IMR-90 (cell line): Measurements from ENCODE around the gene MBD1. TPM values are rescaled to one million over a fixed set of nuclear protein-coding genes. Genes with fewer than 3 reads are reported as not detected.
A peak's percentile ranks its signal among the peaks of the same experiment; 100 is the strongest.

Experiments used
- ATAC-seq: fragments of 200-7000 bp; cut with Tn5 transposase; 2 replicates; pipeline ENCODE4 v1.9.1; 2020; ENCODE audit warnings: low read depth, mild to moderate bottlenecking, moderate library complexity
- BruUV-seq: library from RNA; stranded (reverse); fragments of 400-500 nt; replicated peaks from 2 replicates; lab custom pipeline; 2021; lab: Mats Ljungman, UMichigan
- CTCF ChIA-PET: fragments of 300-600 bp; formaldehyde crosslinking; extraction: SDS; loops from one replicate; lab custom pipeline; 2021; ENCODE audit warnings: antibody characterized with exemption; lab: Yijun Ruan, JAX
- POLR2A ChIA-PET: fragments of 300-600 bp; sonication (Branson Sonifier 250); formaldehyde crosslinking; loops from one replicate; lab custom pipeline; 2022; ENCODE audit warnings: antibody characterized with exemption; ENCODE audit not compliant: unreplicated experiment; lab: Charles Lee
- DNase-seq: peaks from one replicate; pipeline ENCODE4 v3.0.0; 2013
- H2AFZ ChIP-seq: replicated peaks from 2 replicates; pipeline ENCODE3; 2013; ENCODE audit warnings: low read length, mild to moderate bottlenecking; ENCODE audit not compliant: poor library complexity
- H2AK5ac ChIP-seq: 2 replicates; pipeline ENCODE4 v1.6.1; 2013; ENCODE audit warnings: low read depth, low read length, inconsistent platforms
- H2AK9ac ChIP-seq: replicated peaks from 2 replicates; pipeline ENCODE3; 2013; ENCODE audit warnings: mild to moderate bottlenecking, low read depth, low read length, moderate library complexity; ENCODE audit not compliant: poor library complexity
- H2BK120ac ChIP-seq: 2 replicates; pipeline ENCODE4 v1.6.1; 2013; ENCODE audit warnings: low read depth, low read length, inconsistent platforms
- H2BK15ac ChIP-seq: 3 replicates; pipeline ENCODE4 v1.6.1; 2013; ENCODE audit warnings: low read depth, low read length, inconsistent platforms
- H2BK20ac ChIP-seq: 2 replicates; pipeline ENCODE4 v1.6.1; 2013; ENCODE audit warnings: low read depth, mild to moderate bottlenecking, inconsistent platforms, low read length, moderate library complexity
- H2BK5ac ChIP-seq: 2 replicates; pipeline ENCODE4 v1.6.1; 2013; ENCODE audit warnings: mild to moderate bottlenecking, low read depth, low read length, inconsistent platforms; ENCODE audit not compliant: poor library complexity, severe bottlenecking
- H3K14ac ChIP-seq: replicated peaks from 2 replicates; pipeline ENCODE4 v1.6.1; 2013; ENCODE audit warnings: low read depth, low read length, inconsistent platforms
- H3K18ac ChIP-seq: 2 replicates; pipeline ENCODE4 v1.6.1; 2013; ENCODE audit warnings: low read depth, low read length, control low read depth
- H3K23ac ChIP-seq: 2 replicates; pipeline ENCODE4 v1.6.1; 2013; ENCODE audit warnings: low read depth, low read length, inconsistent platforms
- H3K27ac ChIP-seq: 2 replicates; pipeline ENCODE4 v1.5.1; 2013; ENCODE audit warnings: mild to moderate bottlenecking, control low read depth, low read length; ENCODE audit not compliant: insufficient read depth
- H3K27me3 ChIP-seq: 2 replicates; pipeline ENCODE4 v1.6.1; 2013; ENCODE audit warnings: low read length; ENCODE audit not compliant: control insufficient read depth, insufficient read depth
- H3K36me3 ChIP-seq: 2 replicates; pipeline ENCODE4 v1.6.1; 2013; ENCODE audit warnings: low read length, mixed read lengths; ENCODE audit not compliant: control insufficient read depth, insufficient read depth
- H3K4ac ChIP-seq: 2 replicates; pipeline ENCODE4 v1.6.1; 2013; ENCODE audit warnings: low read depth, low read length, inconsistent platforms
- H3K4me1 ChIP-seq: 2 replicates; pipeline ENCODE4 v1.6.1; 2013; ENCODE audit warnings: low read length, mixed read lengths; ENCODE audit not compliant: control insufficient read depth, insufficient read depth
- H3K4me2 ChIP-seq: 2 replicates; pipeline ENCODE4 v1.6.1; 2013; ENCODE audit warnings: low read depth, mild to moderate bottlenecking, control low read depth, low read length, moderate library complexity
- H3K4me3 ChIP-seq: 2 replicates; pipeline ENCODE4 v1.5.1; 2013; ENCODE audit warnings: low read depth, mild to moderate bottlenecking, control low read depth, low read length, moderate library complexity; ENCODE audit not compliant: insufficient read depth
- H3K56ac ChIP-seq: 2 replicates; pipeline ENCODE4 v1.6.1; 2013; ENCODE audit warnings: low read length, inconsistent platforms; ENCODE audit not compliant: insufficient read depth; ENCODE audit errors: extremely low read depth
- H3K79me1 ChIP-seq, 2 experiments: 2 replicates each; pipeline ENCODE4 v1.6.1; 2013; ENCODE audit warnings: low read length in 2 of 2, inconsistent platforms in 1 of 2, low read depth in 1 of 2
- H3K9ac ChIP-seq: 2 replicates; pipeline ENCODE4 v1.6.1; 2013; ENCODE audit warnings: low read depth, low read length, control low read depth
- H3K9me1 ChIP-seq: 2 replicates; pipeline ENCODE4 v1.6.1; 2013; ENCODE audit warnings: low read length, inconsistent platforms; ENCODE audit not compliant: insufficient read depth
- H3K9me3 ChIP-seq: 2 replicates; pipeline ENCODE4 v1.6.1; 2013; ENCODE audit warnings: low read length; ENCODE audit not compliant: control insufficient read depth, insufficient read depth
- H4K20me1 ChIP-seq: 2 replicates; pipeline ENCODE4 v1.6.1; 2013; ENCODE audit warnings: low read length, inconsistent platforms; ENCODE audit not compliant: insufficient read depth
- H4K5ac ChIP-seq: 2 replicates; pipeline ENCODE4 v1.6.1; 2013; ENCODE audit warnings: mild to moderate bottlenecking, low read depth, low read length, control low read depth
- H4K8ac ChIP-seq, 2 experiments: 2 replicates each; pipeline ENCODE4 v1.6.1; 2013; ENCODE audit warnings: low read depth in 2 of 2, low read length in 2 of 2, control low read depth in 1 of 2, inconsistent platforms in 1 of 2
- H4K91ac ChIP-seq: 2 replicates; pipeline ENCODE4 v1.6.1; 2013; ENCODE audit warnings: low read depth, low read length, inconsistent platforms; ENCODE audit not compliant: insufficient read depth
- CEBPB ChIP-seq: IDR thresholded peaks from 2 replicates; pipeline ENCODE4 v1.6.1; 2012; ENCODE audit warnings: low read depth, low read length, improper control_type of control experiment
- MAFK ChIP-seq: IDR thresholded peaks from 2 replicates; pipeline ENCODE4 v1.6.1; 2012; ENCODE audit warnings: low read depth, low read length, improper control_type of control experiment
- MXI1 ChIP-seq: IDR thresholded peaks from 2 replicates; pipeline ENCODE4 v1.6.1; 2012; ENCODE audit warnings: low read depth, mild to moderate bottlenecking, low read length, moderate library complexity, borderline replicate concordance
- NFE2L2 ChIP-seq: fragments of 150-350 bp; IDR thresholded peaks from 2 replicates; pipeline ENCODE4 v1.6.1; 2016; ENCODE audit warnings: low read depth, mild to moderate bottlenecking, low read length
- RCOR1 ChIP-seq: IDR thresholded peaks from 2 replicates; pipeline ENCODE4 v1.6.1; 2012; ENCODE audit warnings: mild to moderate bottlenecking, low read length, improper control_type of control experiment; ENCODE audit not compliant: insufficient replicate concordance
- RFX5 ChIP-seq: IDR thresholded peaks from 2 replicates; pipeline ENCODE4 v1.8.0; 2012; ENCODE audit warnings: low read depth, mild to moderate bottlenecking, low read length, moderate library complexity
- SMC3 ChIP-seq: fragments of 150-350 bp; IDR thresholded peaks from 2 replicates; pipeline ENCODE4 v1.6.1; 2016; ENCODE audit warnings: low read depth, mild to moderate bottlenecking, antibody characterized with exemption, low read length, moderate library complexity
- WGBS, 2 experiments: methylation state at CpG; one replicate each; pipeline versions ENCODE4 v1.1.5 to v1.1.7; 2013; ENCODE audit warnings: missing lambda C conversion rate in 2 of 2; ENCODE audit not compliant: insufficient read length in 1 of 2; ENCODE audit errors: extremely low coverage in 2 of 2; 5-methylcytosine and 5-hydroxymethylcytosine counted together
- dilution Hi-C: fragments of 300-500 bp; cut with HindIII; formaldehyde crosslinking; loops from one replicate; pipeline ENCODE4 v1.14.3; 2018; ENCODE audit warnings: low sequenced_read_pairs; ENCODE audit not compliant: unreplicated experiment
- in situ Hi-C: fragments of 300-500 bp; cut with MboI; formaldehyde crosslinking; loops from 3 replicates; pipeline ENCODE4 v1.14.3; 2019; ENCODE audit warnings: low sequenced_read_pairs, inconsistent platforms, mixed read lengths
- intact Hi-C: fragments of 100-400 bp; cut with micrococcal nuclease; formaldehyde crosslinking; loops from 2 replicates; pipeline ENCODE4 v1.10.0; 2022
- polyA plus RNA-seq, 3 experiments: library from polyadenylated mRNA; depleted of rRNA; stranded (reverse); fragments of >200 nt; gene quantifications; 2 replicates each; pipeline ENCODE4 v1.2.3, GENCODE V29; 2012; ENCODE audit warnings: low replicate concordance in 1 of 3
- total RNA-seq: library from RNA; depleted of rRNA; stranded (reverse); fragments of >200 nt; gene quantifications from 2 replicates; pipeline ENCODE4 v1.2.3, GENCODE V29; 2012
- TF ChIP-seq, protein P1 (sequence below): conservative IDR thresholded peaks from 2 replicates; pipeline ENCODE4 v1.5.1; 2012; ENCODE audit warnings: mild to moderate bottlenecking, low read depth, low read length, improper control_type of control experiment
- TF ChIP-seq, protein P2 (sequence below): fragments of 150-350 bp; IDR thresholded peaks from 2 replicates; pipeline ENCODE4 v1.6.1; 2017; ENCODE audit warnings: mild to moderate bottlenecking, antibody characterized with exemption, low read length, low read depth
- TF ChIP-seq, protein P3 (sequence below): fragments of 150-350 bp; IDR thresholded peaks from 2 replicates; pipeline ENCODE4 v1.6.1; 2016; ENCODE audit warnings: low read depth, mild to moderate bottlenecking, low read length, moderate library complexity, borderline replicate concordance

Gene MBD1
- total and polyA plus RNA-seq, 2 of the 4 experiments (the other 2 are of a cell fraction) = 31.7 to 56.5 TPM

DNA sequence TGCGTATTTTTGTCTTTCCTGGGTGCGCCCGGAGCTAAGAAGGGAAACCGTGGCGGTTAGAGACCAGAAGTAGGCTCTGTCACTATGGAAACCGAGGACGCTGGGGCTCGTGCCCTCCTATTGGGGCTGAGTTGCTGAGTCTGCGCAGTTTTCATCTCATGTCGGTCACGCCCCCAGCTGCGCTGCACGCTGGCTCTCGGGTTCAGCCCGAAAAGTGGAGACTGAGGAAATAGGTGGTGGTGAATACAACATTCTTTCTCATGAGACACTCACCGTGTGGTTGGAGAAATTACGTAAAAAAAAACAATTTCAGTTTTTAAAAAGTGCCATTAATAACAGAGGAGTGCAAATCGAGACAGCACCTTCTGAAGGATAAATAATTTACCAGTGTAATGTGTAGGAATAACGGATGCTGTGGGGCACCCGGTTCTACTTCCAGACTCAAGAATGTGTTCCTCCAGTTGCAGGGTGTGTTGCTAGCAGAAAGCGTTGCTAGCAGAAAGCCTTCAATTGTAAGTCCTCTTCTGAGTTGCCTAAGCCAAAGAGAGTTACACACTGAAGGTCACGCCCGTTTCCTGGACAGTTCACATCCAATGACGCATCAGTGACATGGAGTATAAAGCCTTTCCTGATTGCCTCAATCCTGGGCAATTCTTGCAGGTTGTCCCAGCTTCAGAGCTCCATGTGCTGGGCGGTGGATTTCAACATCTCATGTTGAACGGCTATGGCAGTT is 26.6 kb upstream of the MBD1 start:
- Histone ChIP-seq H3K9ac (peak overlapping the region; percentile 22), H2AK5ac (no peak overlapping the region), H3K4ac (no peak overlapping the region; the same call in 1 of the 2 replicates), H2BK20ac (no peak overlapping the region), H4K91ac (no peak overlapping the region), H3K9me1 (0 out of 2 replicates have a peak, but pooled peaks cover 3% of the 10 kb centered on the region), H2BK15ac (no peak overlapping the region), H4K8ac (peak overlapping the region; percentile 28 to 88; a peak in 3 of 4 replicates), H3K27me3 (peaks cover under 1% of the 10 kb centered on the region), H2AK9ac (peak overlapping the region; percentile 84), H3K36me3 (no peaks in the 10 kb centered on the region), H2BK5ac (no peak overlapping the region), H3K18ac (no peak overlapping the region), H3K23ac (no peak overlapping the region), H3K9me3 (no peaks in the 10 kb centered on the region), H3K56ac (no peak overlapping the region), H2BK120ac (no peak overlapping the region), H3K79me1 (no peaks in the 10 kb centered on the region; a peak in 1 of 4 replicates), H3K4me3 (peak overlapping the region; percentile 42), H3K27ac (no peak overlapping the region), H3K4me2 (peak overlapping the region; percentile 86), H4K20me1 (no peaks in the 10 kb centered on the region), H3K4me1 (peaks cover 3% of the 10 kb centered on the region; the same call in 1 of the 2 replicates), H2AFZ (peak overlapping the region; percentile 95), H4K5ac (no peak overlapping the region), H3K14ac (peak overlapping the region; percentile 67; the same call in 1 of the 2 replicates)
- POLR2A ChIA-PET = interaction anchor here (0.5 kb wide), 1 partner anchor 67 kb away, joined by 3 read pairs; the partner anchor contains the start of gene SKA1
- 6% methylated on average over 11 of the region's 26 CpGs; no CpG with 5 or more reads in 1 of the 2 experiments for WGBS, 2 experiments
- peak; percentile 100 for ATAC-seq
- in situ Hi-C loops = no loop called here
- CTCF ChIA-PET = no interaction called here
- intact Hi-C loops = no loop called here
- BruUV-seq = no TSS peak
- TF ChIP-seq NFE2L2 (no peak), MXI1 (peak; percentile 97), RFX5 (peak; percentile 65; the same call in 1 of the 2 replicates), CEBPB (peak; percentile 90), SMC3 (no peak), RCOR1 (no peak), MAFK (0 out of 2 replicates have a peak, but pooled peaks have one; percentile 4)
- TF ChIP-seq, protein P1, sequence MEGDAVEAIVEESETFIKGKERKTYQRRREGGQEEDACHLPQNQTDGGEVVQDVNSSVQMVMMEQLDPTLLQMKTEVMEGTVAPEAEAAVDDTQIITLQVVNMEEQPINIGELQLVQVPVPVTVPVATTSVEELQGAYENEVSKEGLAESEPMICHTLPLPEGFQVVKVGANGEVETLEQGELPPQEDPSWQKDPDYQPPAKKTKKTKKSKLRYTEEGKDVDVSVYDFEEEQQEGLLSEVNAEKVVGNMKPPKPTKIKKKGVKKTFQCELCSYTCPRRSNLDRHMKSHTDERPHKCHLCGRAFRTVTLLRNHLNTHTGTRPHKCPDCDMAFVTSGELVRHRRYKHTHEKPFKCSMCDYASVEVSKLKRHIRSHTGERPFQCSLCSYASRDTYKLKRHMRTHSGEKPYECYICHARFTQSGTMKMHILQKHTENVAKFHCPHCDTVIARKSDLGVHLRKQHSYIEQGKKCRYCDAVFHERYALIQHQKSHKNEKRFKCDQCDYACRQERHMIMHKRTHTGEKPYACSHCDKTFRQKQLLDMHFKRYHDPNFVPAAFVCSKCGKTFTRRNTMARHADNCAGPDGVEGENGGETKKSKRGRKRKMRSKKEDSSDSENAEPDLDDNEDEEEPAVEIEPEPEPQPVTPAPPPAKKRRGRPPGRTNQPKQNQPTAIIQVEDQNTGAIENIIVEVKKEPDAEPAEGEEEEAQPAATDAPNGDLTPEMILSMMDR = no peak
- TF ChIP-seq, protein P2, sequence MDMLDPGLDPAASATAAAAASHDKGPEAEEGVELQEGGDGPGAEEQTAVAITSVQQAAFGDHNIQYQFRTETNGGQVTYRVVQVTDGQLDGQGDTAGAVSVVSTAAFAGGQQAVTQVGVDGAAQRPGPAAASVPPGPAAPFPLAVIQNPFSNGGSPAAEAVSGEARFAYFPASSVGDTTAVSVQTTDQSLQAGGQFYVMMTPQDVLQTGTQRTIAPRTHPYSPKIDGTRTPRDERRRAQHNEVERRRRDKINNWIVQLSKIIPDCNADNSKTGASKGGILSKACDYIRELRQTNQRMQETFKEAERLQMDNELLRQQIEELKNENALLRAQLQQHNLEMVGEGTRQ = peak; percentile 62
- TF ChIP-seq, protein P3, sequence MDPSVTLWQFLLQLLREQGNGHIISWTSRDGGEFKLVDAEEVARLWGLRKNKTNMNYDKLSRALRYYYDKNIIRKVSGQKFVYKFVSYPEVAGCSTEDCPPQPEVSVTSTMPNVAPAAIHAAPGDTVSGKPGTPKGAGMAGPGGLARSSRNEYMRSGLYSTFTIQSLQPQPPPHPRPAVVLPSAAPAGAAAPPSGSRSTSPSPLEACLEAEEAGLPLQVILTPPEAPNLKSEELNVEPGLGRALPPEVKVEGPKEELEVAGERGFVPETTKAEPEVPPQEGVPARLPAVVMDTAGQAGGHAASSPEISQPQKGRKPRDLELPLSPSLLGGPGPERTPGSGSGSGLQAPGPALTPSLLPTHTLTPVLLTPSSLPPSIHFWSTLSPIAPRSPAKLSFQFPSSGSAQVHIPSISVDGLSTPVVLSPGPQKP = no peak
- dilution Hi-C loops = no loop called here
- peak; percentile 85 for DNase-seq
